Measurements from ENCODE around the gene FOXA2. TPM values are rescaled to one million over a fixed set of nuclear protein-coding genes. Genes with fewer than 3 reads are reported as not detected.

FOXA2 gene
- total and polyA plus RNA-seq, 12 donors, result not detected

DNA sequence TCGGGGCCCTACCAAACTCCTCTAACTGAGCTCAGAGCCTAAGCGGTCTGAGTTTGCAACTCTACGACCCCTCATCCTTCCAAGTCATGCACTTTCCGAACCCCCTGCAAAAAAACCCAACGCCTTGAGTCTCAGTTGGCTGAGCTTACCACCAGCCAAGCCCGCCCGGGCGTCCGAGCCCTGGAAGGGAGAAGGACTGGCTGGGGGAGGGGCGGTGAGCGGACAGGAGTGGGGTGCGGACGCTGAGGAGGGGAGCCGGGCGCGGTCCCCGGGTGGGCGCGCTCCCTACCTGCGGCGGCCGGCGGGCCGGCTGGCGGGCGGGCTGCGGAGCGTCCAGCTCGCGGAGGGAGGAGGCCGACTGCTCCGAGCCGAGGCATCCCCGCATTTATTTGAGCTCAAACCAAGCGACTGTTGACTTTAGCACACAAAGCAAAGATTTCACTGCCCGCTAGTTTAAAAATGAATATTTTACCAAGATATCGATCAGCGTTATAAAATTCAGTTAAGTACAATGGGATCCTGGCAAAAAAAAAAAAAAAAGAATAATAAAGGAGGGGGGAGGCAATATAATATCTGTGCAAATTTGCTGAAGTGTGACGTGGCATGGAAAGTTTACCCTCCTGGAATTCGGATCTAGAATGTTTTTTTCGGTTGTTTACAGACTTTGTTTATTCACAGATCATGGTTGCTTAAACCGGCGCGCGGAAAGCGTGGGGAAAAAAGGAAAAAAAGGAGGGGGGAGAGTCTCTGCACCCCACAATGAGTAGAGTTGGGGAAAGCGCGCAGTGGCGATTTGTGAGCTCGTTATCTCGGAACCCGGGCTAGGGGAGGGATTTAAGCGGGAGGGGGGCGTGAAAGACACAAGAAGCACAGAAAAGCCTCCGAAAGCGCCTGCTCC lies 5.9 kb downstream of the FOXA2 start:
- 3 to 7% (median 5%) methylated on average over 48 to 56 of the region's 56 CpGs for WGBS, 4 donors
- Histone ChIP-seq H3K4me1 (replicated peaks in 1 of 2) (no peaks in the 10 kb centered on the region), H3K27ac (no peak overlapping the region), H3K27me3 (peaks cover 78% of the 10 kb centered on the region), H3K9me3 (replicated peaks in 1 of 3) (no peaks in the 10 kb centered on the region), H3K36me3 (replicated peaks in 1 of 2) (no peaks in the 10 kb centered on the region), H3K4me3 (no peak overlapping the region)
- TF ChIP-seq, protein P1, sequence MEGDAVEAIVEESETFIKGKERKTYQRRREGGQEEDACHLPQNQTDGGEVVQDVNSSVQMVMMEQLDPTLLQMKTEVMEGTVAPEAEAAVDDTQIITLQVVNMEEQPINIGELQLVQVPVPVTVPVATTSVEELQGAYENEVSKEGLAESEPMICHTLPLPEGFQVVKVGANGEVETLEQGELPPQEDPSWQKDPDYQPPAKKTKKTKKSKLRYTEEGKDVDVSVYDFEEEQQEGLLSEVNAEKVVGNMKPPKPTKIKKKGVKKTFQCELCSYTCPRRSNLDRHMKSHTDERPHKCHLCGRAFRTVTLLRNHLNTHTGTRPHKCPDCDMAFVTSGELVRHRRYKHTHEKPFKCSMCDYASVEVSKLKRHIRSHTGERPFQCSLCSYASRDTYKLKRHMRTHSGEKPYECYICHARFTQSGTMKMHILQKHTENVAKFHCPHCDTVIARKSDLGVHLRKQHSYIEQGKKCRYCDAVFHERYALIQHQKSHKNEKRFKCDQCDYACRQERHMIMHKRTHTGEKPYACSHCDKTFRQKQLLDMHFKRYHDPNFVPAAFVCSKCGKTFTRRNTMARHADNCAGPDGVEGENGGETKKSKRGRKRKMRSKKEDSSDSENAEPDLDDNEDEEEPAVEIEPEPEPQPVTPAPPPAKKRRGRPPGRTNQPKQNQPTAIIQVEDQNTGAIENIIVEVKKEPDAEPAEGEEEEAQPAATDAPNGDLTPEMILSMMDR (IDR thresholded peaks at IDR 0.05), result no peak
- no peak for TF ChIP-seq POLR2A (IDR thresholded peaks at IDR 0.05)
- intact Hi-C loops (cut with DNase I), result no loop called here
- no peak for DNase-seq

DNA sequence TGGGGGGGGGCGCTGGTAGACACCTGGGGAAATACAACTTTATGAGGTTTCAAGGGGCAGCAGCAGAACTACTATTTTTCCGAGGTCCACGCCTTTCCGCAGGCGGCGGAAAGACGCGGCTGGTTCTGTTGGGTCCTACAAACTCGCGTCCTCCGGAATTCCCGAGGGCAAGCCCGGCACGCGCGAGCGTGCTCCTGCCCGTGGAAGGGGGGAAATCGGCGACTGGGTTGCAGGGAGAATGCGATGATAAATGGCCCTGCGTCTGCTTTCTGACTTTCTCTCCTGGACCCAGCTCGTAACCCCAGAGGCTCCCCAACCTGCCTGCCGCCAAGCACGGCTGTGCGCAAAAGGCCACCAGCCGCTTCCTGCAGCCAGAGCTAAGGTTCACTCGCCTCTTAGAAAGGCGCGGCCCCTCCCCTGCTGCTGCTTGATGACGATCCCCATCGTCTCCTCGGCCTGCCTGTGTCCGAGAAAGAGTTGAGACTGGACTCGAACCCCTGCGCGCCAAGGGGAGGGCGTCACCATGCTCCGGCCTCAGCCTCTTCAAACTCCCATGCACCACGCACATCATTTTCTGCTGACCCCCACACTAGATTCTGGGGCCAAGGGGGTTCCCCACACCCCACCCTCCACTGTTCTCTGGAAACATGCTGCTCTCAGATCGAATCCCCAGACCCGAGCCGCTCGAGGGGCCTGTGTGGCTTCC lies 6.7 kb downstream of the FOXA2 start:
- H3K27me3 ChIP-seq, result peaks cover 75% of the 10 kb centered on the region

DNA sequence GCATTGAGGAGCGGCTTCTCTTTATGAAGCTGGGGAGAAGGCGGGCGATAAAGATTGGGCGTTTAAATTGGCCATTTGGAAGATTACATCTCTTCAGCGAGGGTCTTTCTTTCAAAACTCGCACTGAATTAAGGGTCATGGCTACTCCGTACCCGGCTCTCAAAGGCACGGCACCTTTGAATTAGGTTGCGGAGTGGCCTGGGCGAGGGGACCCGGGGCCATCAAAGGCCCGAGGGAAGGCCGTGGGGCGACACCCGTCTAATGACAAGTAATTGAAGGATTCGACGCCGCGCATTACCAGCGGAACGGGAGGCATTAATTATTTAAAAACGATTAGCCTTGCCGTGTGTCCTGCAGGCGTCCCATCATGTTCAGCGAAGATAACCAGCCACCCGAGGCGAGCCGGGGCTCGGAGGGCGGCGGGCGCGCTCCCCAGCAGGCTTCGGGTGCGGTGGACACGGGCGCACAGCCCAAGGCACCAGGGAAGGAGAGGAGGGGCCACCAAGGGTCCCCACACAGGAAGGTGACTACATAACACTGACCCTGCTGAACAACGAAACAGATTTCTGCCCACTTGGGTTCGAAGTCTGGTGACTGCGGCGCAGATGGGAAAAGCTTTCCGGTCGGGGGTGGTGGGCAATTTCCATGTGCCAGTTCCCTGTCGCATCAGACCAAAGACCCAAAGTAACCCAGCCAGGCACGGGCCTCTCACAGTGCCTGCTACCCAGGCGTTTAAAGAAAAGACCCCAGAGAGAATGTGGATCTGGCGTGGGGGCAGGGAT lies 7.4 kb downstream of the FOXA2 start:
- Histone ChIP-seq H3K36me3 (replicated peaks in 1 of 2) (no peaks in the 10 kb centered on the region), H3K9me3 (replicated peaks in 1 of 3) (no peaks in the 10 kb centered on the region), H3K4me3 (no peak overlapping the region), H3K27me3 (peaks cover 67% of the 10 kb centered on the region), H3K4me1 (replicated peaks in 1 of 2) (no peaks in the 10 kb centered on the region), H3K27ac (no peak overlapping the region)
- no peak for DNase-seq
- intact Hi-C loops (cut with DNase I), result no loop called here
- 3 to 7% (median 4%) methylated on average over 31 to 48 of the region's 48 CpGs for WGBS, 4 donors
- TF ChIP-seq, protein P1 (IDR thresholded peaks at IDR 0.05), result no peak
- TF ChIP-seq POLR2A (IDR thresholded peaks at IDR 0.05), result no peak

More for the DNA sequence above, 6.7 kb downstream of the FOXA2 start:
- intact Hi-C loops (cut with DNase I), result no loop called here
- DNase-seq, result no peak
- no peaks in the 10 kb centered on the region for H3K4me1 ChIP-seq (replicated peaks in 1 of 2)
- H3K4me3 ChIP-seq, result no peak overlapping the region
- WGBS, 4 donors, result 3 to 7% (median 4%) methylated on average over 37 to 44 of the region's 44 CpGs
- H3K27ac ChIP-seq, result no peak overlapping the region
- H3K9me3 ChIP-seq (replicated peaks in 1 of 3), result no peaks in the 10 kb centered on the region
- H3K36me3 ChIP-seq (replicated peaks in 1 of 2), result no peaks in the 10 kb centered on the region
- TF ChIP-seq POLR2A (IDR thresholded peaks at IDR 0.05), result no peak
- TF ChIP-seq, protein P1 (IDR thresholded peaks at IDR 0.05), result no peak

DNA sequence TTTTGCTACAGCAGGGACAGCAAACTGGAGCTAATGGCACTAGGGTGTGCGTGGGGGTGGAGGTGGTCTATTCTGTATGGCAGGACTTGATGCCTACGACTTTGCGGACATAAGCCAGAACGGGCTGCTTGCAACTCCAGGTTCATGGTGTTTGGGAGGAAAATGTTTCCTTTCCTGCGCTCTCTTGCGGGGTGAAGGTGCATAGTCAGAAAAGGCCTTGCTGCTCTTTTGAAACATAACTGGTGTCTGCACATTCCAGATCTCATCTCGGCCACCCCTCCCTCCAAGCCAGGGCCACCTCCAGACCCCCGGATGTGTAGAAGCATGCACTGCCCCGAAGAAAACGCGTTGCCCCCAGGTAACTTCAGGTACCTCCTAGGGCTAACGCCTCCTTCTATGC lies 8.1 kb downstream of the FOXA2 start:
- H3K4me3 ChIP-seq, result no peak overlapping the region
- no peaks in the 10 kb centered on the region for H3K9me3 ChIP-seq (replicated peaks in 1 of 3)
- H3K4me1 ChIP-seq (replicated peaks in 1 of 2), result no peaks in the 10 kb centered on the region
- H3K27ac ChIP-seq, result no peak overlapping the region
- 11 to 21% (median 15%) methylated on average over 9 to 12 of the region's 12 CpGs for WGBS, 4 donors
- H3K27me3 ChIP-seq, result peaks cover 64% of the 10 kb centered on the region
- TF ChIP-seq, protein P1 (IDR thresholded peaks at IDR 0.05), result no peak
- TF ChIP-seq POLR2A (IDR thresholded peaks at IDR 0.05), result no peak
- no peaks in the 10 kb centered on the region for H3K36me3 ChIP-seq (replicated peaks in 1 of 2)
- DNase-seq, result no peak
- intact Hi-C loops (cut with DNase I), result no loop called here
